Effector CD8-positive, alpha-beta T cell (primary cell): ENCODE results near the gene TRPT1.

ENCODE experiments used
- DNase-seq: peaks from one replicate; lab custom pipeline; 2025; lab: John Stamatoyannopoulos, UW

The TRPT1 gene

GRCh38 chr11:64230171-64230984, 4.4 kb upstream of the TRPT1 start, which contains the start of gene DNAJC4:
DNAJC4 (plus strand) TSS chr11:64230548; CDS start chr11:64230855, 307 bp downstream.
- DNase-seq, result peak; percentile 78

DNA sequence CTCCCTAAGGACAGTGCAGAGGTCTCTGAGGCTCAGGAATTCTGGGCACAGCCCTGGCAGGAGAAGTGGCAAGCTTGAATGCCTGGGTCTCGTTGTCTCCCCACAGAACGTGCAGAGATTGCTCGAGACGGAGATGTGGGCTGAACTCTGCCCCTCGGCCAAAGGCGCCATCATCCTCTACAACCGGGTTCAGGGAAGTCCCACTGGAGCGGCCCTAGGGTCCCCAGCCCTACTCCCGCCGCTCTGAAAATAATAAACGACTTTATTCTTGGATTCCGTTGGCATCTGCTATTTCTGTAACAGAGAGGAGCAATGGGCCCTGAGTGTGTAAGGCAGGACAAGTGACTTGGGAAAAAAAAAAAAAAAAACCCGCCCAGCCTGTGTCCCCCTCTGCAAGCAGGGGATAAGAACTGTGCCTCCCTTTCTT, 3.8 kb upstream of the TRPT1 start:
- DNase-seq, result no peak

GRCh38 chr11:64229090-64229743, 3.2 kb upstream of the TRPT1 start:
- no peak for DNase-seq

DNA sequence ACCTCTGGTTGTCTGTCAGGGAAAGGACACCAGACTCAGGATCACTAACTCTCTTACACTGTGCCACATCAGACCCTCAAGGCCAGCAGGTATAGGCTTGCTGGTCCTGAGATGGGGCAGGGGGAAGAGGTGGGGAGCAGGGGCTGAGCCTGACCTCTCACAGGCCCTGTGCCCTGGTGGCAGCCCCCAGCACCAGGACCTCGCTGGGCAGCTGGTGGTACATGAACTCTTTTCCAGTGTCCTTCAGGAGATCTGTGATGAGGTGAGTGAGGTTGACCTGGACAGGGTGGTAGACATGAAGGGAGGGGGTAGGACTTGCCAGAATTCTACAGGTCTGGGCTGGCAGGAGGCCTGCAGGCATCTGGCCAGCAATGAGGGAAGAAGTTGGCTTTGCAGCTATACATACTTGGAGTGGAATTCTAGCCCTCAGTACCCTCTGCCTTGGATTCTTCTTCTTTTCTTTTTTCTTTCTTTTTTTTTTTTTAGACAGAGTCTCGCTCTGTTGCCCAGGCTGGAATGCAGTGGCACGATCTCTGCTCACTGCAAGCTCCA, 1.5 kb upstream of the TRPT1 start:
- DNase-seq, result no peak

DNA sequence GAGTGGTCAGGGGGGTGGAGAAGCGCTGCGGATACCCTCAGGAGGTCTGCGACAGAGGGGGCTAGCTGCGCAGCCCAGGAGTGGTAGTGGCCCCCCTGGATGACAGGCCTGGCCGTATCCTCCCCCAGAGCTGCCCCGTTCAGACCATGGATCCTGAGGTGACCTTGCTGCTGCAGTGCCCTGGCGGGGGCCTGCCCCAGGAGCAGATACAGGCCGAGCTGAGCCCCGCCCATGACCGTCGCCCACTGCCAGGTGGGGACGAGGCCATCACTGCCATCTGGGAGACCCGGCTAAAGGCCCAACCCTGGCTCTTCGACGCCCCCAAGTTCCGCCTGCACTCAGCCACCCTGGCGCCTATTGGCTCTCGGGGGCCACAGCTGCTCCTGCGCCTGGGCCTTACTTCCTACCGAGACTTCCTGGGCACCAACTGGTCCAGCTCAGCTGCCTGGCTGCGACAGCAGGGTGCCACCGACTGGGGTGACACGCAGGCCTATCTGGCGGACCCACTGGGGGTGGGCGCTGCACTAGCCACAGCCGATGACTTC, 593 bp upstream of the TRPT1 start:
- DNase-seq, result peak; percentile 49

DNA sequence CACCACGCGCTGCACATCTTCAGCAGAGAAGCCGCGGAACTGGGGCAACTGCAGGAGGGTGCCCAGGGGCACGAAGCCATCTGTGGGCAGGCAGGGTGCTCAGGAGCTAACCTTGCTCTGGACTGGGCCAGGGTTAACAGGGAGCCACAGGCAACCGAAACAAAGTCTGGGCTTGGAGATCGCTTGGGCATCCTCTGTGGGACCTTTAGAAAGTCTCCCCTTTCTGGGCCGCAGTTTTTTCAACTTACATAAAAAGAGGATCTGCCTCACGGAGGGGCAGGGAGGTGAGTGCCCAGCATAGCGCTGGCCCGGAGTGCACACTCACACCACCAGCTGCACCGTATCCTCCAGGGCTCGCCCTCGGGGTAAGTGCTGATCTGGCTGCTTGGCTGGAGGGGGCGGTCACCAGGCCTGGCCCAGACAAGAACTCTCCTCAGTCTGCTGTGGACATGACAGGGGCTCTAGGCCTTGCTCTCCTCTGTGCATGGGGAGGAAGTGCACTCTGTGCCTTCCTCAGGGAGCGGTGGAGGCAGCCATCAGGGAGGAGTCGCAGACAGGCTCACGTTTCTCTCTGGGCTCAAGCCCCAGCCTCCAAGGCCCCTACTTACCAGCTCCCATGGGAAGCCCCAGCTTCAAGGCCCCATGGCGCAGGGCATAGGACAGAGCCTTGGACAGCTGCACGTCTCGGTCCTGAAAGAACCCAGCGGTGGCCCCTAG, 937 bp downstream of the TRPT1 start:
- no peak for DNase-seq

- no peak for DNase-seq
These were observed 1.7 kb downstream of the TRPT1 start for GRCh38 chr11:64224151-64224890.

DNA sequence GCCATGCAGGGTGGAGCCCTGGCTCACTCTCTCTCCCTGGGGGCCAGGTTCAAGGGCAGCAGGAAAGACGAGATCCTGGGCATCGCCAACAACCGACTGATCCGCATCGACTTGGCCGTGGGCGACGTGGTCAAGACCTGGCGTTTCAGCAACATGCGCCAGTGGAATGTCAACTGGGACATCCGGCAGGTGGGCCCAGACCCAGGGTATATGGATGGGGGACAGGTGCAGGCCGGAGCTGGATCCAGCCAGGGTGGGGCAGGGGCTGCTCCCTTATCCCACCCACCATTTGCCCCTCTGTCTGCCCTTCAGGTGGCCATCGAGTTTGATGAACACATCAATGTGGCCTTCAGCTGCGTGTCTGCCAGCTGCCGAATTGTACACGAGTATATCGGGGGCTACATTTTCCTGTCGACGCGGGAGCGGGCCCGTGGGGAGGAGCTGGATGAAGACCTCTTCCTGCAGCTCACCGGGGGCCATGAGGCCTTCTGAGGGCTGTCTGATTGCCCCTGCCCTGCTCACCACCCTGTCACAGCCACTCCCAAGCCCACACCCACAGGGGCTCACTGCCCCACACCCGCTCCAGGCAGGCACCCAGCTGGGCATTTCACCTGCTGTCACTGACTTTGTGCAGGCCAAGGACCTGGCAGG, 2.9 kb downstream of the TRPT1 start:
- no peak for DNase-seq

GRCh38 chr11:64222651-64223000, 3.4 kb downstream of the TRPT1 start:
- no peak for DNase-seq

DNA sequence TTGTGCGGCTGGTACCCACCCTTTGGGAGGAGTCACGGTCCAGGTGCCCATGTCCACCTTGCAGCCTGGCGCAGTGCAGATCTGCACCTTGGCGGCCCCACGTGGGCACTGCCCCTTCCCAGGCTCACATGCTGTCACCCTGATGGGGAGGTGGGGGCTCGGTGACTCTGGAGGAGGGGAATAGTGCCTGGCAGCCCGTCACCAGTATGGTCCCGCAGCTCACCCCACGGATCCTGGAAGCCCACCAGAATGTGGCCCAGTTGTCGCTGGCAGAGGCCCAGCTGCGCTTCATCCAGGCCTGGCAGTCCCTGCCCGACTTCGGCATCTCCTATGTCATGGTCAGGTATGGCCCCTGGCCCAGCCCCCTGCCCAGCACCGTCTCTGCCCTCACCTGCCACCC, 5.2 kb downstream of the TRPT1 start:
- no peak for DNase-seq

GRCh38 chr11:64220271-64220670, 5.7 kb downstream of the TRPT1 start:
- DNase-seq, result no peak

GRCh38 chr11:64219755-64220154, 6.2 kb downstream of the TRPT1 start:
- no peak for DNase-seq

GRCh38 chr11:64219354-64219684, 6.7 kb downstream of the TRPT1 start:
- DNase-seq, result no peak

DNA sequence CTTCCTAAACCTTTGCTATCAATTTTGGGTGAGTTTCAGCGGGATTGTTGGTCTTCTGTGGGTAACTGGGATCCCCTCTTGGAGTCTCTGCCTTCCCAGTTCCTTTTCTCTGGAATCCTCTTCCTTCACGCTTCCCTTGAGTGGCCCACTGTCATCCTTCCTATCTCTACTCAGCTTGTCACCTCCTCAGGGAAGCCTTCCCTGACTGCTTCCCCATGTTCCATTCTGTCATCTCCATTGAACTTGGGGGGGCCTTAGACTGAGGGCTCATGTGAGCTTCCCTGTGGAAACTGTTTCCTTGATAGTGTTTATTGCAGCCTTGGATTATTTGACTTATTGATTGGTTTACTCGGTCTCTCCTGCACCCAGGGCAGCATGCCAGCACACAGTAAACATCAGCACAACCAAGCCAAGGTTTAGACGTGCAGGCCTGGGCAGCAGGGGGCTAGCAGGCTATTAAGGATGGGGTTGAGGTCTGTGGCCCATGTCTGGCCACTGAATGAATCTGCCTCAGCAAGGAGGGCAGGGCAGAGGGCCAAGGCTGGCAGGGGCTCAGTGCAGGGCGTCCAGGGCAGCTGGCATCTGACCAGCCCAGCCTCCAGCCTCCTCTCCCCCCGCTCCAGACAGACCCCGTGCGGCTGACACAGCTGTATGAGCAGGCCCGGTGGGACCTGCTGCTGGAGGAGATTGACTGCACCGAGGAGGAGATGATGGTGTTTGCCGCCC, 7.2 kb downstream of the TRPT1 start:
- DNase-seq, result no peak

DNA sequence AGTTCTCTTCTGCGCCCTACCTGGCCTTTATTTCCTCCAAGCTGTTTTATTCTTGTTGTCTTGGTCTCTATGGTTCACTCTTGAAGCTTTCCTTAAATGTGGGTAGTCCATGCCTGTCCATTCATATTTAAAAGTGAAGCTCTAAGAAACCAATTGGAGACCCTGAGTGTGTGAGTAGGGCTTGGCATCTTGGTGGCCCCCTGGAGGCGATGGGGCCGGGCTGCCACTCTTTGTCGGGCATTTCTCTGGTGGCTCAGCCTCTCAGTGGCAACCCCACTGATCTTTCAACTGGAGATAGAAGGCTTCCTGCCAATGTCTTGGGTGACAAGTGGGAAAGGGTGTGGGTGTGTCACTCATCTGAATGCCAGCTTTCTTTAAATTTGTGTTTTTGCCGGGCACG, 9.1 kb downstream of the TRPT1 start:
- DNase-seq, result no peak

DNA sequence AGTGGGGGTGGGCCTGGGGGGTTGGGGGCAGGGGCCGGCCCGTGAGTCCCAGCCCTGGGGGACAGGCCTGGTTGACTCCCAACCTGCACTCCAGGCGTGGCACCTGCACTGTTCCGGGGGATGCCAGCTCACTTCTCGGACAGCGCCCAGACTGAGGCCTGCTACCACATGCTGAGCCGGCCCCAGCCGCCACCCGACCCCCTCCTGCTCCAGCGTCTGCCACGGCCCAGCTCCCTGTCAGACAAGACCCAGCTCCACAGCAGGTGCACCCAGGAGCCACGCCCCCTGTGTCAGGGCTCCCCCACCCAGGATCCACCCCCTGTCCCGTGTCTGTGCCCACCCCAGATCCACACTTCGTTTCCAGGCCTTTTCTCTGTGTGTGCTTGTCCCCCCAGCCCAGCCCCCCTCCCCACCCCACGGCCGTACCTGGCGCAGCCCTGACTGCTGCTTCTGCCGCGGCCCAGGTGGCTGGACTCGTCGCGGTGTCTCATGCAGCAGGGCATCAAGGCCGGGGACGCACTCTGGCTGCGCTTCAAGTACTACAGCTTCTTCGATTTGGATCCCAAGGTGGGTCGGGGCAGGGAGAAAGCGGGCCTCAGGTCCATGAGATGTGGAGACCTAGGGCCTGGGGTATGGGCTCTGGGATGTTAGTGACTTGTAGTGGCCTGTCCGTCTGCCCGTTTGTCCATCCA, 14.7 kb downstream of the TRPT1 start:
- no peak for DNase-seq

- DNase-seq, result no peak
These were observed 15.5 kb downstream of the TRPT1 start for GRCh38 chr11:64210301-64211020.

DNA sequence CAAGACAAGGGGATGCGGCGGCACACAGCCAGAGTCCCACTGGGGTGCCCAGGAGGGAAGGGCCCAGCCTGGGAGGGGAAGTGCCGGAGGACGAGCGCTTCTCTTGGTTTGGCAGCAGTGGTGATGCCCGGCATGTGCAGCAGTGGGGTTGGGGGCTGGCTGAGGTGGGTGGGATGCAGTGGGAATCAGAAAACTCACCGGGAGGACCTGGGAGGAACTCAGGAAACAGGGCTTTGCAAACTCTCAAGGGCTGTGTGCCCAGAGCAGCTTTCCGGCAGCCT, 16.5 kb downstream of the TRPT1 start:
- no peak for DNase-seq

DNA sequence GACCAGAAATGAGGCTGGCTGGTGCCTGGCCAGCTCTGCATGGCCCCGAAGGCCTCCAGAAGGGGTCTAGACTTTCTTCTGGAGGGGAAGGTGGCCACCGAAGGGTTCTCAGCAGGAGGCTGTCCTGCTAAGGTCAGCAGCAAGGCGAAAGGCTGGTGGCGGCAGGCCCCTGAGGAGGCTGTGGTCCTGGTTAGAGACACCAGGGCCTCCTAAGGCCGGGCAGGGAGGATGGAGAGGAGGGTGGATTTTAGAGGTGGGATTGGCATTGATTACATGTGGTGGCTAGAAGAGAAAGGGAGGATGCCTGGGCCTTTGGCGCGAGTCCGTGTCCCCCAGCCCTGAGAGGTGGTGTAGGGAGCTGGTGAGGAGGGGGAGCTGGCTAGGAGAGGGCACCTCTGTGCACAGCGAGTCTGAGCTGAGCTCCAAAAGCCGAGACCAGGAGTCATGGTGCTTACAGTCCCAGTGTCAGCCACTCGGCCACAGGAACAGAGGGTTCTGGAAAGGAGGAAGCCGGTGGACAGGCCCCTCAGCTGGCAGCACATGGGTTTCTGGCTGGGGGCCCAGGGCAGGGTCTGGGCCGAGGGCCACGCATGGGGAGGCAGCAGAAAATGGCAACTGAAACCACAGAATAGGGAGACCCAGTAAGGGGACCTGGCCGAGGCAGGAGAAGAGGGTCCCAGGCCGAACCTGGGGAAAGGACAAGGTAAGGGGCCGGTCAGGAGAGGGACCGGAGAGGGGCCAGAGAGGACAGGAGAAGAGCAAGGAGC, 17.0 kb downstream of the TRPT1 start:
- DNase-seq, result no peak
